ENCODE measurements around the gene EIF3K. TPM values are rescaled to one million over a fixed set of nuclear protein-coding genes. Genes with fewer than 3 reads are reported as not detected.

The EIF3K gene
- total RNA-seq, 4 donors from 2014 or later, result 417 to 543 (median 453) TPM

DNA sequence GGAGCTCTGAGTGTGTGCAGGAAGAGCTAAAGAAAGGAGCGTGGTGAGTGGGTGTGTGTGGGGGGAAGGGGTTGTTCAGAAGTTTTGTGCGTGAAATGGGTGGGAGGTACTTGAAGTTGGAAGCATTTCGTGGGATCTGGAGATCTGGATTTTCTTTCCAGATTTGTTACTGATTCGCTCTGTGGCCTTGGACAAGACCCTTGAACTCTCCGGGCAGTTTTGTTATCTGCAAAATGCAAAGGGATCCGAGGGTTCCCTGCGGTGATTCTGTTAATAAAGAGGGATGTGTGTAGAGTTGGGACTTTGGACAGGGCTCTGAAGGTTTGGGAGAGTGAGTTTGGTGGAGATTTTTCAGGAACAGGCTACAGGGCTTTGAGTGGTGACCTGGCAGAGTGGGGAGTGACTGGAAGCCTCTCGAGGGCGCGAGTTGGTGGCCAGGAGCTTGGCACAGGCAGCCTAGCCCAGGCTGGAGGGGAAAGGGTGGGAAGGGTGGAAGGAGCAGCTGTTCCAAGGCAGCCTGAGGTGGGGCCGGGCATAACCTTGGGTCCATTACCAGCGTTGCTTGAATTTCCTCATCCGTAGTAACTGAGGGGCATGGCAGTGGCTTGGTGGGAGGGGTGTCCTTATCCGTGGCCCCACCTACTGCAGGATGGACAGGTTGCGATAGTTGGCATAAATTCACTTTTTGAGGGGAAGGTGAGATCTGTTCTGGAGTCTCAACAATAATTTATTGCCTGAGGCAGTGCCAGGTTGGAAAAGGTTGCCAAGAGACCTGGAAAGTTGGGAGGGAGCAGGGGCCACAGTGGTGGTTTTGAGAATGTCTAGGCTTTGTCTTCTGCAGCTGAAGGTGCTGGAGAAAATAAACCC, 30.6 kb downstream of the EIF3K start:
- no peak for DNase-seq (ENCODE audit: low spot score in 2 of 2)
- TF ChIP-seq POLR2A (IDR thresholded peaks at IDR 0.05), result no peak
- TF ChIP-seq, protein P1, sequence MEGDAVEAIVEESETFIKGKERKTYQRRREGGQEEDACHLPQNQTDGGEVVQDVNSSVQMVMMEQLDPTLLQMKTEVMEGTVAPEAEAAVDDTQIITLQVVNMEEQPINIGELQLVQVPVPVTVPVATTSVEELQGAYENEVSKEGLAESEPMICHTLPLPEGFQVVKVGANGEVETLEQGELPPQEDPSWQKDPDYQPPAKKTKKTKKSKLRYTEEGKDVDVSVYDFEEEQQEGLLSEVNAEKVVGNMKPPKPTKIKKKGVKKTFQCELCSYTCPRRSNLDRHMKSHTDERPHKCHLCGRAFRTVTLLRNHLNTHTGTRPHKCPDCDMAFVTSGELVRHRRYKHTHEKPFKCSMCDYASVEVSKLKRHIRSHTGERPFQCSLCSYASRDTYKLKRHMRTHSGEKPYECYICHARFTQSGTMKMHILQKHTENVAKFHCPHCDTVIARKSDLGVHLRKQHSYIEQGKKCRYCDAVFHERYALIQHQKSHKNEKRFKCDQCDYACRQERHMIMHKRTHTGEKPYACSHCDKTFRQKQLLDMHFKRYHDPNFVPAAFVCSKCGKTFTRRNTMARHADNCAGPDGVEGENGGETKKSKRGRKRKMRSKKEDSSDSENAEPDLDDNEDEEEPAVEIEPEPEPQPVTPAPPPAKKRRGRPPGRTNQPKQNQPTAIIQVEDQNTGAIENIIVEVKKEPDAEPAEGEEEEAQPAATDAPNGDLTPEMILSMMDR (IDR thresholded peaks at IDR 0.05), result no peak
- H3K4me3 ChIP-seq (ENCODE audit: low read depth, poor library complexity, severe bottlenecking), result peak overlapping the region; percentile 96
- intact Hi-C loops (cut with DNase I; ENCODE audit: low total_unique reads), result no loop called here
- WGBS, 2 donors, result 7 to 9% methylated on average over 15 of the region's 15 CpGs

DNA sequence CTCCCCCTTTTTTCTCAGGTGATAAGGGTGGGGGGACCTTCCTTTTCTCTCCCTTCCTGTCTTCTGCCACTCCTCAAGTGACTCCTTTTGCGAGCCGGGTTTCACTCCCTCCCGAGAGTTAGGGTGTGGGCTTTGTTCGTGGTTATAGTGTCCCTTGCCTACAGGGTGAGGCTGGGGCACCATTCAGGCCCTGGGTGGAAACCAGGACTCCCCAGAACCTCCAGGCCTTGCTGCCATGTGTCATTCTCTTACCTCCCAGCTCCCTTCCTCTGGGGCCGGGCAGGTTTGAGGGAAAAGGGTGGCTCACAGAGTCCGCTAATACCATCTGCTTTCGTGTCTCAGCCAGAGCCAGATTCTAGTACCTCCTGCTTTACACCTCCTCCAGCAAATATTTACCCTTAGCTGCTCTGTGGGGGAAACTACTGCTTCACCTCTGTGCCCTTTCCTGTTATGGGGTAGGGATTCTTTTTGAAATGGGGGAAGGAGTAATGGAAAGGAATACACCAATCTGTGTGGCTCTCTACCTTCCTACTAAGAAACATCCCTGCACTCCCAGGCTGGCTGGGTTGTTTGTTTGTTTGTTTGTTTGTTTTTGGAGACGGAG, 31.3 kb downstream of the EIF3K start:
- no peak for TF ChIP-seq POLR2A (IDR thresholded peaks at IDR 0.05)
- TF ChIP-seq, protein P1 (IDR thresholded peaks at IDR 0.05), result no peak
- no peak overlapping the region for H3K4me3 ChIP-seq (ENCODE audit: low read depth, poor library complexity, severe bottlenecking)
- no peak for DNase-seq (ENCODE audit: low spot score in 2 of 2)
- WGBS, 2 donors, result 22 to 25% methylated on average over 8 of the region's 8 CpGs
- intact Hi-C loops (cut with DNase I; ENCODE audit: low total_unique reads), result no loop called here

DNA sequence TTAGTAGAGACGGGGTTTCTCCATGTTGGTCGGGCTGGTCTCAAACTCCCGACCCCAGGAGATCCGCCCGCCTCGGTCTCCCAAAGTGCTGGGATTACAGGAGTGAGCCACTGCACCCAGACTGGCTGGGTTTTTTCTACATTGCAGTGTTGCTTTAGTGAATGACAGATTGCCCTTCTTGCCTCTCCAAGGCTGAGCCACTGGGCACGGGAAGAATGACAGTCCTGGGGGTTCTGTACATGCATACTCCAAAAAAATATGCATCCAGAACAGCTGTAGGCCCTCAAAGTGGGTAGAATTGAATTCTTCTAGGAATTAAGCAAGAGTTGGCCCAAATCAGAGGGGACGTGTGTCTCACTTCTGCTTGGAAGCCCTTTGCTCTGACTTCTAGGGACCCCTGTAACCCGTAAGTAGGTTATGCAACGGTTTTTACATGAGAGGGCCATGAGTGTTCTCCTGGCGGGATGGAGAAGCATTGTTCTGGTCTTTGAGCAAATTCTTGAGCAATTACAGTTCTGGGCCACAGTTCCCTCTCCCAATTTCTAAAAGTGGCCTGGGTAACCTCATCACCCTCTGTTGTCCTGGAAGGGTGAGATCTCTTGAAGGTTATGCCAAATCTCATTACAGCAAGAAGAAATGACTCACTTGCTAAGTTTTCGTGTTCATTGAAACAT, 32.1 kb downstream of the EIF3K start:
- TF ChIP-seq POLR2A (IDR thresholded peaks at IDR 0.05), result no peak
- TF ChIP-seq, protein P1 (IDR thresholded peaks at IDR 0.05), result no peak
- H3K4me3 ChIP-seq (ENCODE audit: low read depth, poor library complexity, severe bottlenecking), result no peak overlapping the region
- intact Hi-C loops (cut with DNase I; ENCODE audit: low total_unique reads), result no loop called here
- WGBS, 2 donors, result 41 to 43% methylated on average over 12 of the region's 12 CpGs
- no peak for DNase-seq (ENCODE audit: low spot score in 2 of 2)

DNA sequence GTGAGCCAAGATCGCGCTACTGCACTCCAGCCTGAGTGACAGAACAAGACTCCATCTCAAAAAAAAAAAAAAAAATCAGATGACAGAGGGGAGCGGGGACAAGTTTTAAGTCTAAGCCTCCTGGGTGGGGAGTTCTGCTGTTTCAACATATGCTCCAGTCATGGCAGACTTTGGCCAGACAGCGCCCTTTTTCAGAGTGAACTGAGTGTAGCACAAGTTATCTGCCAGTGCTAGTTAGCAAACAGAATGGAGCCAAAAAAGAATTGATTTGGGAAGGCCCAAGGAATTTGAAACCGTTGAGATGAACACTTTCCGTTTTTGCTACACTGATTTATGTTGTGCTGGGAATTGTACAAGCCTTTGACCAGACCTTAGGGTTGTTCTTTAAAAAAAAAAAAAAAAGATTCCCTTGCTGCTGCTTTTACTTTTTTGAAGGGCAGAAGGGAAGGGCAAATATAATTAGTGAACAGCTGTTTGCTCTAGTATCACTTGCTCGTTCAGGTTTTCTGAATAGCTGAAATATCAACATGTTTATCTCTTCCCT, 34.1 kb downstream of the EIF3K start:
- intact Hi-C loops (cut with DNase I; ENCODE audit: low total_unique reads), result no loop called here
- WGBS, 2 donors, result 13 to 30% methylated on average over 7 of the region's 7 CpGs
- TF ChIP-seq, protein P1 (IDR thresholded peaks at IDR 0.05), result no peak
- no peak for TF ChIP-seq POLR2A (IDR thresholded peaks at IDR 0.05)
- no peak for DNase-seq (ENCODE audit: low spot score in 2 of 2)
- no peak overlapping the region for H3K4me3 ChIP-seq (ENCODE audit: low read depth, poor library complexity, severe bottlenecking)

DNA sequence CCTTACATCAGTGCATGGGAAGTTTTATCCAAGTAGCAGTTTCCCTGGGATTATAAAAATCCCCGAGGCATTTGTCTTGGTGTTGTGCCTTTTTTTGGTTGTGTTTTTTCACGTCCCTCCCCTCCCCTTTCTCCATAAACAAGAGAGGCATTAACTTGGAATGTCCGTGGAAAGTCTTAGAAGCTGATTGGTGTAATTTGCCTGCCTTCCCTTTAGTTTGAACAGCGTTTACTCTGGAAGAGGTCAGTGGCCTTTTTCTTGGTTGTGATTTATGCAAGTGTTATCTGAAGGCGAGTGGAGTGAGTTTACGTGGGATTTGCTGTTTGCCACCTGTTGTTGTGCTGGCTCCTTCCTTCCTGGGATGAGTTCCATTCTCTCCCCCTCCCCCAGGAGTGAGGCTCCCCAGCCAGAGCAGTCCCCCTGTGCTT, 35.7 kb downstream of the EIF3K start:
- WGBS, 2 donors, result 23 to 28% methylated on average over 6 of the region's 6 CpGs
- H3K4me3 ChIP-seq (ENCODE audit: low read depth, poor library complexity, severe bottlenecking), result no peak overlapping the region
- DNase-seq (ENCODE audit: low spot score in 2 of 2), result no peak
- TF ChIP-seq, protein P1 (IDR thresholded peaks at IDR 0.05), result no peak
- TF ChIP-seq POLR2A (IDR thresholded peaks at IDR 0.05), result no peak
- intact Hi-C loops (cut with DNase I; ENCODE audit: low total_unique reads), result no loop called here
